ENCODE measurements around the gene MAL. TPM values are rescaled to one million over a fixed set of nuclear protein-coding genes. Genes with fewer than 3 reads are reported as not detected.

Gene MAL
- polyA plus RNA-seq, 1 of the 3 experiments (the other 2 are of a cell fraction): not detected

GRCh38 chr2:95012881-95013550 is 12.5 kb upstream of the MAL start:
- Histone ChIP-seq H3K27ac (ENCODE audit: low read depth in 2 of 2, low read length in 1 of 2) (no peak overlapping the region), H3K4me2 (no peak overlapping the region), H3K27me3 (ENCODE audit: insufficient read depth) (peaks cover 30% of the 10 kb centered on the region), H3K9me3 (no peaks in the 10 kb centered on the region), H3K9me2 (no peaks in the 10 kb centered on the region), H3K4me1 (ENCODE audit: control insufficient read depth in 1 of 2, insufficient read depth in 2 of 2, low read depth in 1 of 2, low read length in 1 of 2) (no peaks in the 10 kb centered on the region), H3K9ac (no peak overlapping the region), H3K36me3 (replicated peaks in 1 of 2; ENCODE audit: control insufficient read depth in 1 of 2, insufficient read depth in 2 of 2, low read length in 1 of 2) (no peaks in the 10 kb centered on the region), H2AFZ (ENCODE audit: low read depth) (no peak overlapping the region), H4K20me1 (ENCODE audit: insufficient read depth) (no peaks in the 10 kb centered on the region), H3K79me2 (ENCODE audit: insufficient read depth) (no peaks in the 10 kb centered on the region), H3F3A (replicated peaks; ENCODE audit: insufficient read depth) (no peaks in the 10 kb centered on the region), H3K4me3 (ENCODE audit: low read depth in 2 of 2, low read length in 1 of 2) (no peak overlapping the region)
- ChIA-PET POLR2A (no interaction called here), CTCF (interaction anchor here (1.2 to 2.1 kb wide), 2 partner anchors 10 to 27 kb away, joined by 5 to 9 read pairs; no protein-coding TSS in a partner anchor)
- no peak for TF ChIP-seq JUND (IDR thresholded peaks at IDR 0.05)
- TF ChIP-seq YY1 (IDR thresholded peaks at IDR 0.05; ENCODE audit: low read depth): no peak
- no peak for TF ChIP-seq FOSL2 (IDR thresholded peaks at IDR 0.05; ENCODE audit: borderline replicate concordance, low read depth)
- TF ChIP-seq EP300 (IDR thresholded peaks at IDR 0.05; ENCODE audit: borderline replicate concordance in 1 of 2, low read depth in 1 of 2, low read length in 1 of 2): no peak
- TF ChIP-seq ELF1 (IDR thresholded peaks at IDR 0.05): no peak
- no peak for TF ChIP-seq CHD2 (IDR thresholded peaks at IDR 0.05; ENCODE audit: low read length, partially characterized antibody)
- no peak for TF ChIP-seq TEAD4 (IDR thresholded peaks at IDR 0.05; ENCODE audit: borderline replicate concordance, insufficient read depth)
- TF ChIP-seq RXRA (IDR thresholded peaks at IDR 0.05; ENCODE audit: borderline replicate concordance, low read depth): no peak
- TF ChIP-seq, protein P1, sequence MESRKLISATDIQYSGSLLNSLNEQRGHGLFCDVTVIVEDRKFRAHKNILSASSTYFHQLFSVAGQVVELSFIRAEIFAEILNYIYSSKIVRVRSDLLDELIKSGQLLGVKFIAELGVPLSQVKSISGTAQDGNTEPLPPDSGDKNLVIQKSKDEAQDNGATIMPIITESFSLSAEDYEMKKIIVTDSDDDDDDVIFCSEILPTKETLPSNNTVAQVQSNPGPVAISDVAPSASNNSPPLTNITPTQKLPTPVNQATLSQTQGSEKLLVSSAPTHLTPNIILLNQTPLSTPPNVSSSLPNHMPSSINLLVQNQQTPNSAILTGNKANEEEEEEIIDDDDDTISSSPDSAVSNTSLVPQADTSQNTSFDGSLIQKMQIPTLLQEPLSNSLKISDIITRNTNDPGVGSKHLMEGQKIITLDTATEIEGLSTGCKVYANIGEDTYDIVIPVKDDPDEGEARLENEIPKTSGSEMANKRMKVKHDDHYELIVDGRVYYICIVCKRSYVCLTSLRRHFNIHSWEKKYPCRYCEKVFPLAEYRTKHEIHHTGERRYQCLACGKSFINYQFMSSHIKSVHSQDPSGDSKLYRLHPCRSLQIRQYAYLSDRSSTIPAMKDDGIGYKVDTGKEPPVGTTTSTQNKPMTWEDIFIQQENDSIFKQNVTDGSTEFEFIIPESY (IDR thresholded peaks at IDR 0.05; ENCODE audit: borderline replicate concordance, low read depth): no peak
- no peak for TF ChIP-seq NFIC (IDR thresholded peaks at IDR 0.05; ENCODE audit: borderline replicate concordance)
- no peak for TF ChIP-seq RFX5 (IDR thresholded peaks at IDR 0.05; ENCODE audit: low read length)
- no peak for TF ChIP-seq REST (IDR thresholded peaks at IDR 0.05; ENCODE audit: low read depth, low read length)
- no peak for DNase-seq
- 42% methylated on average over 10 of the region's 10 CpGs for WGBS (ENCODE audit: low lambda C conversion rate)

Data from SK-N-SH (cell line).